Heart right ventricle (tissue), 16 donors: ENCODE results near the gene RNF114. TPM values are rescaled to one million over a fixed set of nuclear protein-coding genes. Genes with fewer than 3 reads are reported as not detected.

Source experiments
- ATAC-seq, 8 donors: fragments of 200-7000 bp; cut with Tn5 transposase; one replicate each; pipeline ENCODE4 v1.9.1; 2020; ENCODE audit warnings: mild to moderate bottlenecking in 8 of 8, moderate library complexity in 8 of 8, moderate number of reproducible peaks in 1 of 8
- DNase-seq, 2 donors: peaks; one replicate each; pipeline ENCODE4 v3.0.0-alpha.2; 2020
- H3K27ac ChIP-seq, 10 donors: fragments of 200-600 bp; sonication (generic) in 2 of 10; one replicate each; pipeline versions ENCODE4 v1.5.0 to v1.8.0; 2020 to 2022; ENCODE audit warnings: mild to moderate bottlenecking in 3 of 10
- H3K27me3 ChIP-seq, 7 donors: fragments of 200-600 bp; one replicate each; pipeline ENCODE4 v1.8.0; 2021 to 2022; ENCODE audit warnings: mild to moderate bottlenecking in 2 of 7
- H3K36me3 ChIP-seq, 9 donors: fragments of 200-600 bp; sonication (generic) in 1 of 9; one replicate each; pipeline versions ENCODE4 v1.5.0 to v1.8.0; 2020 to 2022; ENCODE audit warnings: mild to moderate bottlenecking in 2 of 9
- H3K4me1 ChIP-seq, 9 donors: fragments of 200-600 bp; sonication (generic) in 1 of 9; one replicate each; pipeline versions ENCODE4 v1.5.0 to v1.8.0; 2020 to 2022; ENCODE audit warnings: mild to moderate bottlenecking in 4 of 9
- H3K4me3 ChIP-seq, 10 donors: fragments of 200-600 bp; sonication (generic) in 2 of 10; one replicate each; pipeline versions ENCODE4 v1.5.0 to v1.8.0; 2020 to 2022; ENCODE audit warnings: mild to moderate bottlenecking in 7 of 10, moderate library complexity in 2 of 10
- H3K9me3 ChIP-seq, 11 donors: fragments of 200-600 bp in 10 of 11; sonication (generic) in 2 of 11; one replicate each; pipeline versions ENCODE4 v1.5.0 to v1.8.0; 2013 to 2022; ENCODE audit warnings: mild to moderate bottlenecking in 2 of 11, control low read depth in 1 of 11, moderate library complexity in 1 of 11
- CTCF ChIP-seq, 9 donors: fragments of 200-600 bp; sonication (generic) in 2 of 9; IDR thresholded peaks; one replicate each; pipeline versions ENCODE4 v1.5.0 to v1.8.0; 2021 to 2022; ENCODE audit warnings: antibody characterized with exemption in 9 of 9, mild to moderate bottlenecking in 5 of 9, moderate library complexity in 1 of 9
- WGBS, 2 donors: extraction: QIAGEN DNeasy Blood & Tissue Kit; methylation state at CpG; one replicate each; pipeline ENCODE4 v1.1.7; 2013; ENCODE audit warnings: inconsistent platforms in 1 of 2; 5-methylcytosine and 5-hydroxymethylcytosine counted together
- intact Hi-C, 10 donors: fragments of 100-400 bp; cut with DNase I; formaldehyde crosslinking; loops; one replicate each; pipeline versions ENCODE4 v1.11.1 to v1.14.2; 2022
- polyA plus RNA-seq, 2 donors: library from polyadenylated mRNA; stranded (reverse); fragments of 200-250 nt; gene quantifications; one replicate each; pipeline ENCODE4 v1.2.3, GENCODE V29; 2013
- total RNA-seq, 10 donors: library from RNA; stranded (reverse); fragmentation: NEBNext Ultra II Directional in 3 of 10; extraction: Animal tissue kit (Norgen Biotek cat#: 25700) in 3 of 10; gene quantifications; one replicate each; pipeline versions ENCODE4 v1.2.1 to v1.2.4, GENCODE V29; 2021 to 2023
- donor health status: Arrhythmogenic right ventricular cardiomyopathy.
- donor health status: ischemic (EF 13 %, LVEDD 7.1; RV severe dilation, severe dysfunction).
- donor health status: healthy with polysubstance abuse.
- donor health status: DM: no; HTN: yes; CAD: no.
- donor health status: DM: no; HTN: no; CAD: no.
- donor health status: ischemic (EF 25% LVEDD 6.9; RV normal size, moderate dysfunction).
- donor health status: ischemic (EF 25% LVEDD 5.7; RV mildly dilated, moderate dysfunction).
- donor health status: healthy.
- donor health status: DM: yes; HTN: yes; CAD: no.
- donor health status: Ischemic cardiomyopathy.
- donor health status: ischemic (EF 35%, LVEDD 5.7; RV mildly dilated, moderate dysfunction).
- donor health status: nonischemic (EF 11% LVEDD 7.7; RV severe dilation, severe dysfunction).
- donor health status: DM: yes; HTN: yes; CAD: no.
- donor health status: PGD.
- donor health status: ischemic (EF 29% LVEDD 5.4; RV normal size, mild dysfunction).
- donor health status: nonischemic (EF 23%, LVEDD 6.1; RV moderate dilation, normal function).

Gene RNF114
- total and polyA plus RNA-seq, 12 donors = 41.5 to 60.3 (median 50.6) TPM

- peaks cover 0 to 17% (median 10%) of the 10 kb centered on the region in 9 donors for H3K4me1 ChIP-seq
- H3K27me3 ChIP-seq = no peaks in the 10 kb centered on the region
- no peak overlapping the region for H3K4me3 ChIP-seq
- peak in 2 of 8 donors; percentile 49 to 69 for ATAC-seq
- no peak for TF ChIP-seq CTCF (IDR thresholded peaks at IDR 0.05)
- no peaks in the 10 kb centered on the region for H3K9me3 ChIP-seq
- intact Hi-C loops = no loop called here
- peaks cover 0 to 15% (median 0%) of the 10 kb centered on the region in 9 donors for H3K36me3 ChIP-seq
- DNase-seq = no peak
- H3K27ac ChIP-seq = peak overlapping the region in 4 of 10 donors; percentile 3 to 72 (median 31)
- WGBS, 2 donors = 54 to 64% methylated on average over 3 of the region's 3 CpGs
These were observed 33.0 kb downstream of the RNF114 start for GRCh38 chr20:49969234-49969633.

- H3K4me1 ChIP-seq = peaks cover 0 to 17% (median 10%) of the 10 kb centered on the region in 9 donors
- no peak overlapping the region for H3K4me3 ChIP-seq
- whole genome bisulfite sequencing, 2 donors = 68 to 71% methylated on average over 5 of the region's 5 CpGs
- peaks cover 0 to 8% (median 0%) of the 10 kb centered on the region in 9 donors for H3K36me3 ChIP-seq
- intact Hi-C loops = no loop called here
- ATAC-seq (no peak), DNase-seq (no peak)
- peak overlapping the region in 1 of 10 donors; percentile 72 for H3K27ac ChIP-seq
- H3K27me3 ChIP-seq = no peaks in the 10 kb centered on the region
- TF ChIP-seq CTCF (IDR thresholded peaks at IDR 0.05) = no peak
- no peaks in the 10 kb centered on the region for H3K9me3 ChIP-seq
These were observed 33.7 kb downstream of the RNF114 start for GRCh38 chr20:49969946-49970345.

GRCh38 chr20:49970498-49970897 lies 34.3 kb downstream of the RNF114 start:
- no peak overlapping the region for H3K4me3 ChIP-seq
- peaks cover 0 to 2% (median 0%) of the 10 kb centered on the region in 9 donors for H3K36me3 ChIP-seq
- TF ChIP-seq CTCF (IDR thresholded peaks at IDR 0.05) = no peak
- H3K27me3 ChIP-seq = no peaks in the 10 kb centered on the region
- H3K4me1 ChIP-seq = peaks cover 0 to 17% (median 10%) of the 10 kb centered on the region in 9 donors
- WGBS, 2 donors = 90 to 91% methylated on average over 8 of the region's 8 CpGs
- intact Hi-C loops = no loop called here
- DNase-seq (no peak), ATAC-seq (peak in 1 of 8 donors; percentile 40)
- no peak overlapping the region for H3K27ac ChIP-seq
- no peaks in the 10 kb centered on the region for H3K9me3 ChIP-seq

GRCh38 chr20:49973981-49974380 lies 37.8 kb downstream of the RNF114 start:
- H3K27me3 ChIP-seq = peaks cover 0 to 4% (median 0%) of the 10 kb centered on the region in 7 donors
- ATAC-seq = no peak
- no peak for DNase-seq

More at GRCh38 chr20:49973981-49974380, 37.8 kb downstream of the RNF114 start:
- Histone ChIP-seq H3K36me3 (no peaks in the 10 kb centered on the region), H3K4me3 (no peak overlapping the region), H3K9me3 (no peaks in the 10 kb centered on the region), H3K27ac (no peak overlapping the region), H3K4me1 (peaks cover 0 to 13% (median 6%) of the 10 kb centered on the region in 9 donors)
- WGBS, 2 donors = 66 to 72% methylated on average over 4 of the region's 4 CpGs
- no peak for TF ChIP-seq CTCF (IDR thresholded peaks at IDR 0.05)
- intact Hi-C loops = no loop called here
